Measurements from ENCODE around the gene LCE1F. TPM values are rescaled to one million over a fixed set of nuclear protein-coding genes. Genes with fewer than 3 reads are reported as not detected.

LCE1F gene
- total RNA-seq, 1 donor from 2014 or later, result not detected

DNA sequence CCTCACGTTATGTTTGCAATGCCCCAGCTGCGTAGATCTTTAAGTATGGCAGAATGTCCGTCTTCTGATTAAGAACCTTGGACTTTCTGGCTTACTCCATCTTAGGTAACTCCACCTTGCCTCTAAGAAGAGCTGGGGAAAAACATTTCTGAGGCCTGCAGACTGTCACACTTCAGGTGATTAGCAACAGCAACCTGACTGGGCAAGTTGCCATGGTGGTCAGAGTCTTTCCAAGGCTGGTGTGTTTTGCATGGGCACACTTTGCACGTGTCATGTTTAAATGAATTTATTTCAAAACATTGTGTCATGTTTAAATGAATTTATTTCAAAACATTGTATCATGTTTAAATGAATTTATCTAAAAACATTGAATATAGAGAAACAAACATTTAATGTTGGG is 16.3 kb upstream of the LCE1F start:
- TF ChIP-seq, protein P1, sequence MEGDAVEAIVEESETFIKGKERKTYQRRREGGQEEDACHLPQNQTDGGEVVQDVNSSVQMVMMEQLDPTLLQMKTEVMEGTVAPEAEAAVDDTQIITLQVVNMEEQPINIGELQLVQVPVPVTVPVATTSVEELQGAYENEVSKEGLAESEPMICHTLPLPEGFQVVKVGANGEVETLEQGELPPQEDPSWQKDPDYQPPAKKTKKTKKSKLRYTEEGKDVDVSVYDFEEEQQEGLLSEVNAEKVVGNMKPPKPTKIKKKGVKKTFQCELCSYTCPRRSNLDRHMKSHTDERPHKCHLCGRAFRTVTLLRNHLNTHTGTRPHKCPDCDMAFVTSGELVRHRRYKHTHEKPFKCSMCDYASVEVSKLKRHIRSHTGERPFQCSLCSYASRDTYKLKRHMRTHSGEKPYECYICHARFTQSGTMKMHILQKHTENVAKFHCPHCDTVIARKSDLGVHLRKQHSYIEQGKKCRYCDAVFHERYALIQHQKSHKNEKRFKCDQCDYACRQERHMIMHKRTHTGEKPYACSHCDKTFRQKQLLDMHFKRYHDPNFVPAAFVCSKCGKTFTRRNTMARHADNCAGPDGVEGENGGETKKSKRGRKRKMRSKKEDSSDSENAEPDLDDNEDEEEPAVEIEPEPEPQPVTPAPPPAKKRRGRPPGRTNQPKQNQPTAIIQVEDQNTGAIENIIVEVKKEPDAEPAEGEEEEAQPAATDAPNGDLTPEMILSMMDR (IDR thresholded peaks at IDR 0.05), result no peak
- DNase-seq (ENCODE audit: extremely low spot score, unreplicated experiment), result no peak
- Mint-ChIP-seq H3K4me1 (ENCODE audit: unreplicated experiment) (no peaks in the 10 kb centered on the region), H3K9me3 (ENCODE audit: unreplicated experiment) (peaks cover 30% of the 10 kb centered on the region), H3K36me3 (ENCODE audit: unreplicated experiment) (no peaks in the 10 kb centered on the region), H3K27ac (ENCODE audit: unreplicated experiment) (no peak overlapping the region), H3K27me3 (ENCODE audit: unreplicated experiment) (no peaks in the 10 kb centered on the region), H3K4me3 (ENCODE audit: unreplicated experiment) (no peak overlapping the region)

DNA sequence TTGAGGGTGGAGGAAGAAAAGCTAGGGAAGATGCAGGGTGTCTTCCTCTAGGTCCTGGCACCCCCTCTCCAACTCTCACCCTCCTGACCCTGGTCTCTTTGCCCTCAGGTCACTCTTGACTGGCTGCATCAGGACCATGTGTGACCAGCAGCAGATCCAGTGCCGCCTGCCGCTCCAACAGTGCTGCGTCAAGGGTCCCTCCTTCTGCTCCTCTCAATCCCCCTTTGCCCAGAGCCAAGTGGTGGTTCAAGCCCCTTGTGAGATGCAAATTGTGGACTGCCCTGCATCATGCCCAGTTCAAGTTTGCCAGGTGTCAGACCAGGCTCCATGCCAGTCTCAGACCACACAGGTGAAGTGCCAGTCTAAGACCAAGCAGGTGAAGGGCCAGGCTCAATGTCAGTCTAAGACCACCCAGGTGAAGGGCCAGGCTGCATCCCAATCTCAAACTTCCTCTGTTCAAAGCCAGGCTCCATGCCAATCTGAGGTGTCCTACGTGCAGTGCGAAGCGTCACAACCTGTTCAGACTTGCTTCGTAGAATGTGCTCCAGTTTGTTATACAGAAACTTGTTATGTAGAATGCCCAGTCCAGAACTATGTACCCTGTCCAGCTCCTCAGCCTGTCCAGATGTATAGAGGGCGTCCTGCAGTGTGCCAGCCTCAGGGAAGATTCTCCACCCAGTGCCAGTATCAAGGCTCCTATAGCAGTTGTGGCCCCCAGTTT is 15.3 kb upstream of the LCE1F start:
- Mint-ChIP-seq H3K27ac (ENCODE audit: unreplicated experiment) (no peak overlapping the region), H3K27me3 (ENCODE audit: unreplicated experiment) (no peaks in the 10 kb centered on the region), H3K9me3 (ENCODE audit: unreplicated experiment) (peaks cover 30% of the 10 kb centered on the region), H3K4me1 (ENCODE audit: unreplicated experiment) (no peaks in the 10 kb centered on the region), H3K36me3 (ENCODE audit: unreplicated experiment) (no peaks in the 10 kb centered on the region), H3K4me3 (ENCODE audit: unreplicated experiment) (no peak overlapping the region)
- TF ChIP-seq, protein P1 (IDR thresholded peaks at IDR 0.05), result no peak
- DNase-seq (ENCODE audit: extremely low spot score, unreplicated experiment), result no peak

DNA sequence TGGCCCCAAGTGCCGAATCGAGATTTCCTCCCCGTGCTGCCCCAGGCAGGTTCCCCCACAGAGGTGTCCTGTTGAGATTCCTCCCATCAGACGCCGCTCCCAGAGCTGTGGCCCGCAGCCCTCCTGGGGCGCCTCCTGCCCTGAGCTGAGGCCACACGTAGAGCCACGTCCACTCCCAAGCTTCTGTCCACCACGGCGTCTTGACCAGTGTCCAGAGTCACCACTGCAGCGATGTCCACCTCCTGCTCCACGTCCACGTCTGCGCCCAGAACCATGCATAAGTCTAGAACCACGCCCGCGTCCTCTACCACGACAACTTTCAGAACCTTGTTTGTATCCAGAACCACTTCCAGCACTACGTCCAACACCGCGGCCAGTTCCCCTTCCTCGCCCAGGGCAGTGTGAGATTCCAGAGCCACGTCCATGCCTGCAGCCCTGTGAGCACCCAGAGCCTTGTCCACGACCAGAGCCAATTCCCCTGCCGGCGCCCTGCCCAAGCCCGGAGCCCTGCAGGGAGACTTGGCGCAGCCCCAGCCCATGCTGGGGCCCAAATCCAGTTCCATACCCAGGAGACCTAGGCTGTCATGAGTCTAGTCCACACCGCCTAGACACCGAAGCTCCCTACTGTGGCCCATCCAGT is 14.3 kb upstream of the LCE1F start:
- TF ChIP-seq, protein P1 (IDR thresholded peaks at IDR 0.05), result no peak
- H3K27ac Mint-ChIP-seq (ENCODE audit: unreplicated experiment), result no peak overlapping the region
- H3K36me3 Mint-ChIP-seq (ENCODE audit: unreplicated experiment), result no peaks in the 10 kb centered on the region
- DNase-seq (ENCODE audit: extremely low spot score, unreplicated experiment), result no peak
- H3K4me1 Mint-ChIP-seq (ENCODE audit: unreplicated experiment), result no peaks in the 10 kb centered on the region
- peaks cover 29% of the 10 kb centered on the region for H3K9me3 Mint-ChIP-seq (ENCODE audit: unreplicated experiment)
- H3K4me3 Mint-ChIP-seq (ENCODE audit: unreplicated experiment), result no peak overlapping the region
- H3K27me3 Mint-ChIP-seq (ENCODE audit: unreplicated experiment), result no peaks in the 10 kb centered on the region

DNA sequence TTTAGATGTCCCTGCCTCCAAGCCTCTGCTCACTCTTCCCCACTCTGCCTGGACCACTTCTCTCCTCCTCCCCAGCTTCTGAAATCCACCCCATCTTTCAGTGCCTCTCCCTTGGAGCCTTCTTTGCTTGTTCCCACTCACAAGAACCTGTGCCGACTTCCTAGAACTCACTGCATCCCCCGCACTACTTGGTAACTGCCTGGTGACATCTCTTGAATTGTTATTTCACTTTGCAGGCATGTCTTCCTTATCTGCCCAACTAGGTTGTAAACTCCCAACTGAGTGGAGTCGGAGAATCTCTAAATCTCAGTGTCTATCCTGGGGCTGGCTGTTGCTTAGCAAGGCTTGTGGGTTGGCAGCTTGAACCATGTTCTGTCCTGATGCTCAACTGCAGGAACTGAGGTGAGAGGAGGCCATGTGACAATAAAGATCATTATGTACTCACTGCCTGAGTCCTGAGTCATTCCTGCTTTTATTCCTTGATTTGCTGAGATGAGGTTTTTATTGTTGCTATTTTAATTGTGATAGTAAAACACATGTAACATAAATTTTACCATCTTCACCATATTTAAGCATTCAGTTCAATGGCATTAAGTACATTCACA is 13.2 kb upstream of the LCE1F start:
- Mint-ChIP-seq H3K4me1 (ENCODE audit: unreplicated experiment) (no peaks in the 10 kb centered on the region), H3K27ac (ENCODE audit: unreplicated experiment) (no peak overlapping the region), H3K27me3 (ENCODE audit: unreplicated experiment) (no peaks in the 10 kb centered on the region), H3K36me3 (ENCODE audit: unreplicated experiment) (no peaks in the 10 kb centered on the region), H3K9me3 (ENCODE audit: unreplicated experiment) (peaks cover 25% of the 10 kb centered on the region), H3K4me3 (ENCODE audit: unreplicated experiment) (no peak overlapping the region)
- no peak for DNase-seq (ENCODE audit: extremely low spot score, unreplicated experiment)
- TF ChIP-seq, protein P1 (IDR thresholded peaks at IDR 0.05), result no peak
